22Rv1 (cell line): ENCODE measurements around the gene KLK2.

Source experiments
- H3K27ac ChIP-seq: fragments of 450-650 bp; 2 replicates; pipeline ENCODE4 v1.5.1; 2017
- ZFX ChIP-seq: fragments of 450-650 bp; IDR thresholded peaks from 2 replicates; pipeline ENCODE4 v1.6.1; 2017; ENCODE audit warnings: antibody characterized with exemption, borderline replicate concordance
- TF ChIP-seq, protein P1 (sequence below): fragments of 450-650 bp; IDR thresholded peaks from 2 replicates; pipeline ENCODE4 v1.5.1; 2017; ENCODE audit warnings: mild to moderate bottlenecking

KLK2 gene

DNA sequence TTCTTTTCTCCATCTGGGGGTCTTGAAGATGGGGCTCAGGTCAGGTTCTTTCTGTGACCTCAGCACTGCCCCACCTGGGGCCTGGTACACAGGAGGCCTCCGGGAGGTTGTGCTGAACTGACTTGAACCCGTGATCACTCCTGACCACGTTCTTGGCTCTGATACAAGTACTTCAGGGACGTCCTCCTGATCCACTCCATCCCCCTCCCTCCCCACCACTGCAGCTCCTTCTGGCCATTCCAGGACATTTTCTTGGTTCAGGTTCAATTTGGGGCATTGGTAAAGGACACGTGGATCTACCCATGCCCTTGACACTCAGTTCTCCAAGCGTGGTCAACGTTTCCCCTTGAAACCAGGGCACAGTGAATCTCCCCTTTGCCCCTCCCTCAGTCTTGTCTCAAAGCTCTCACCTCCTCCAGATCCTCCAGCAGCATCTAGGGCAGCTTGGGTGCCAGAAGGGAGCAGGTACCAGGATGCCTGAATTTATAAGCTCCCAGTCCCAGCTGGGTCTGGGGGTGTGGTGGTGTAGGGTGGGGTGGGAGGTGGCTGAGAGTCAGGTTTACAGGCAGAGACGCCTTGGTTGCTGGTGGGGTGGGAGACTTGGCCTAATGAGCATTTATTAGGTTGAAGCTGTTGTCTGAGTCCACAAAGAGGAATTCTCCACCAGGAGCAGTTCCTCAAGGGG is 40.0 kb upstream of the KLK2 start, which contains the start of gene KLK15:
Gene KLK15 (minus strand): TSS at position 458 of the 685 bp plus-strand sequence. CDS start 2,082 bp downstream, outside the sequence.
- peak within 1 kb of the TSS; percentile 100 for H3K27ac ChIP-seq
- TF ChIP-seq ZFX, result no peak
- TF ChIP-seq, protein P1, sequence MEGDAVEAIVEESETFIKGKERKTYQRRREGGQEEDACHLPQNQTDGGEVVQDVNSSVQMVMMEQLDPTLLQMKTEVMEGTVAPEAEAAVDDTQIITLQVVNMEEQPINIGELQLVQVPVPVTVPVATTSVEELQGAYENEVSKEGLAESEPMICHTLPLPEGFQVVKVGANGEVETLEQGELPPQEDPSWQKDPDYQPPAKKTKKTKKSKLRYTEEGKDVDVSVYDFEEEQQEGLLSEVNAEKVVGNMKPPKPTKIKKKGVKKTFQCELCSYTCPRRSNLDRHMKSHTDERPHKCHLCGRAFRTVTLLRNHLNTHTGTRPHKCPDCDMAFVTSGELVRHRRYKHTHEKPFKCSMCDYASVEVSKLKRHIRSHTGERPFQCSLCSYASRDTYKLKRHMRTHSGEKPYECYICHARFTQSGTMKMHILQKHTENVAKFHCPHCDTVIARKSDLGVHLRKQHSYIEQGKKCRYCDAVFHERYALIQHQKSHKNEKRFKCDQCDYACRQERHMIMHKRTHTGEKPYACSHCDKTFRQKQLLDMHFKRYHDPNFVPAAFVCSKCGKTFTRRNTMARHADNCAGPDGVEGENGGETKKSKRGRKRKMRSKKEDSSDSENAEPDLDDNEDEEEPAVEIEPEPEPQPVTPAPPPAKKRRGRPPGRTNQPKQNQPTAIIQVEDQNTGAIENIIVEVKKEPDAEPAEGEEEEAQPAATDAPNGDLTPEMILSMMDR, result no peak

DNA sequence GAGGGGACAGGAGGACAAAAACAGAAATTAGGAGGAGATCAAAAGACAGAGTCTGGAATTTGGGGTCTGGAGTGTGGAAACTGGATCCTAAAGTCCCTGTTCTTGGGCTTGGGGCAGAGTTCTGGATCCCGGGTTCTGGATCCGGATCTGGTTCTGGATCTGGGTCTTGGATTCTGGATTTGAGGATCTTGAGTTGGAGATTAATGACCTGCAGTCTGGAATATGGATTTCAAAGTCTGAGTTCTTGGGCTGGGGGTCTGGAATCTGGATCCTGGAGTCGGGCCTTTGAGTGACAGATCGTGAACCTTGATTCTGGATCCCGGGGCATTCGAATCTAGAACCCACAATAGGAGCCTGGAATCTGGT is 39.5 kb upstream of the KLK2 start:
- H3K27ac ChIP-seq, result peak overlapping the region; percentile 100
- TF ChIP-seq ZFX, result no peak
- TF ChIP-seq, protein P1, result no peak

DNA sequence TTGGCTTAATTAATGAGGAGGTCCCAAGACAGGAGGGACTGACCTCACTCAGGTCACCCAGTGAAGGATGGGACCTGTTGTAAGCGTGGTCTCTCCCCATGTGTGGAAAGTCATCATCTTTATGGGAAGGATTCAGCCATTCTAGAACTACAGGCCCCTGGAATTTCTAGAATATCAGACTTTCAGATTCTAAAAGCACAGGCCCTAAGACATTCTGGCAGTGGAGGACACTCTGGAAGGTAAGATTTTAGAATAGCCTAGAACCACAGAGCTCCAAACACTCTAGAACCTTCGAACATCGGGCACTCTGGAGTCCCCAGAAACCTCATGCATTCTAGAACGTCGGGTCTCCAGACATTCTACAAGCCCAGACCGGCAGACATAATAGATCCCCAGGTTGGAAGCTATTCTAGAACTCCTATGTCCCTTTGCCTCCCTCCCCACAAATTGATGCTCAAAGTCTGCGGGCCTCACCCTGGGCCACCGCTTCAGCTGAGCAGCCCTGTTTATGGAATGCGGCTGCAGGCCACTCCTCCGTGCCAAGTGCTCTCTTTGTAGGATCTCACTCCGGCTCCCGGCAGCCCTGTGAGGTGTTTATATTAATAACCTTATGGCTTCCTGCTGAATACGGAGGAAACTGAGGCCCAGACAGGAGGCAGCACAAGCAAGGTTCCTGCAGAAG is 38.0 kb upstream of the KLK2 start:
- H3K27ac ChIP-seq, result peak overlapping the region; percentile 100
- no peak for TF ChIP-seq ZFX
- TF ChIP-seq, protein P1, result no peak

DNA sequence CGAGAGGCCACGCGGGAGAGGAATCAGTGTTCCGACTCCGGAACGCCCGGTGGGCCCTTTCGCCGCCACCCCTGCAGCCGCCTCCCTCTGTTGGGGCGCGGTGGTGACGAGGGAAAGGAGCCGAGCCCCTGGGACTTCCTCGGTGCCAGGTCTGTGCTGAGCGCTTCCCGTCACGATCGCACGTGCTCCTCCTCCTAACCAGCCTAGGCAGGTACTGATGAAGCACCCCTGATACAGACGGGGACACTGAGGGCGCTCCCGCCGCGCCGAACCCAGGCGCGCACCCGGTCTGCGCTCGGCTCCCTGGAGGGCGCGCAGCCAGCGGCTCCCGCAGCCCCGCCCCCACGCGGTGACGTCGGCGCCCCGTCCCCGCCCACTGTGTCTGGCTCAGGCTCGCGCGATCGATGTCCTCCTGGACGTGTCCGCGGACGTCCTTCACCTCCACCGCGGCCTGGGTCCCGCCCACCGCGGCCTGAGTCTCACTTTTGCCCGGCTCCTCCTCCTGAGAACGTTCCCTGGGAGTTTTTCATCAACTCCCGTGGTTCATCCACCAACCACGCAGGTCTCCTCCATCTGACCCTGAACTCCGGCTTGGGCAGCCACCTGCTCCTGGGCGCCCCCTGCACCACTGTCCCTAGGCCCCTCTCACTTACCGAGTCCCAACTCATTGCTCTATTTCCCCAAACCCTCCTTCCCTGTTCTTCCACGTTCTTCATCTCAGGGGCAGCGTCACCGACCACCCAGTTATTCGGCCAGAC is 37.3 kb upstream of the KLK2 start:
- TF ChIP-seq, protein P1, result peak; percentile 24
- TF ChIP-seq ZFX, result no peak
- H3K27ac ChIP-seq, result peak overlapping the region; percentile 100

DNA sequence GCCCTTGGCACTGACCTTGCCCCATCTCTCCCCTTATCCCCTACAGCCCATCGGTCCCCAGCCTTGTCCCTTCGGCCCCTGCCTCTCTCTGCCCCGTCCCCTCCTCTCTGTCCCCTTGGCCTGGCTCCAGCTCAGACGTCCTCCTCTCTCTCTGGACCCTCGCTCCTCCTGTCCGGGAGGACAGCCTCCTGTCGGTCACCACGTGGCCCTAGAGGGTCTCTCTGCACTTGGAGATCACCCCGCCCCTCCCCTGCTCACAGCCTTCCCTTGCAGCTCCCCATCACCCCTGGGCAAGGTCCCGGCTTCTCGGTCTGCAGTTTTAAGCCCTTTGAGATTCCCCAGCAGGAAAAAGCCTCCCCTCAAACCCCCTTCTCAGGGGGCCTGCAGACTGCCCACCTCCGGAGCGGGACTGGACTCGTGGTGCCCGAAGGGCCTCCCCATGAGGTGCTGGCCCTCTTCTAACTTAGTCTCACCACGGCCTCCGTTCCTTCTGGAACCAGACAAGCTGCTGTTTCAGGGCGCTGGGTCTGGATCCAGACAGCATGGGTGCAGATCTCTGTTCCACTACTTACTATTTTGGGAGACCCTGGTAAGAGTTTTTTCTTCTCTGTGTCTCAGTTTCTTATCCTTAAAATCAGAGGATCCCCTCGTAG is 36.6 kb upstream of the KLK2 start:
- no peak for TF ChIP-seq ZFX
- TF ChIP-seq, protein P1, result no peak
- peak overlapping the region; percentile 100 for H3K27ac ChIP-seq

DNA sequence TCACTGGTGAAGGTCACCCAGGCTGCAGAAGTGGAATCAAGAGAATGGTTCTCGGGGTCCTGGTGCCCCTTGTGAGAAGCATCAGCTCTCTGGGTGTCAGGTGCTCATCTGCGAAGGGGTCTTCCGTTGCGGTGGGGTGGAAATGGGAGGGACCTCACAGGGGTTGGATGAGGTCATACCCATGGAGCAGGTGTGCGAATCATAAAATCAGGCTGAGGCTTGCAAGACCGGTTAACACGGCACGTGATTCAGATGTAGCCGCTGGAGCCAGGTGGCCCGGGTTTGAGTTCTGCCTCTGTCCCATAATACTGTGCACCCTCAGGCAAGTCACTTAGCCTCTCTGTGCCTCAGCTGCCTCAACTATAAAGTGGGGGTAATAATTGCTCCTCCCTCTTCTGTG is 35.9 kb upstream of the KLK2 start:
- TF ChIP-seq, protein P1, result no peak
- peak overlapping the region; percentile 100 for H3K27ac ChIP-seq
